ENCODE measurements around the gene PRDM16. TPM values are rescaled to one million over a fixed set of nuclear protein-coding genes. Genes with fewer than 3 reads are reported as not detected.
A peak's percentile ranks its signal among the peaks of the same experiment; 100 is the strongest.

The PRDM16 gene
- total and polyA plus RNA-seq, 7 donors: 0.04 to 1.2 (median 0.31) TPM

DNA sequence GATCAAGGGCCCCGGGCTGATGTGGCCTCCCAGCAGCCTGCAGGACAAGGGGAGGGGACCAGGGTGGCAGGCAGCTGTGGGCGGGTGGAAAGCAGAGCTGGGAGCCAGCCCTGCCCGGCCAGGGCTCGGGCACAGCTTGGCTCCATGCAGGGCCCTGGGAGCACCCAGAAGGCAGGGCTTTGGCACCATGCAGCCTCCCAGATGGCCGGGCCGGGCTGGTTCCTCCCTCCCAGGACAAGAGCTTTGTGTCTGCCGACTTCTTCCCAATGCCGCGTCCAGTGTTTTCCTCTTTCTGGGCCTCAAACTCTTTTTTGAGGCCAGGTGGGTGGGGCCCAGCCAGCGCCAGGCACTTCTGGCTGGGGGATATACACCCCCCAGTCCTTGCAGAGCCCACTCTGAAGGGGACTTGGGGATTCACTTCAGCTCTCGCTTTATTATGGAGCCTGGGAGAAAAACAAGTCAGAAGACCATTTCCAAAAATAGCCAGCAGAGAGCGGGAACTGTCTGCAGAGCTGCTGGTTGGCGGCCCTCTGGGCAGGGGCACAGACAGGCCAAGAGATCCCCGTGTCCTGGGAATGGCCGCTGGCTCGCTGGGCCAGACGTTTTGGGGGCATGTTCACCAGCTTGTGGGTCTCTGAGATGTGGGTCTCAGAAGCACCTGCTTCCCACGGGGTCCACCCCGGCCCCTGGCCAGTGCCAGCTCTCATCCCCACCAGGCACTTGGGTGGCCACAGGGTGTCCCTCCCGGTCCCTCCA lies 281.7 kb downstream of the PRDM16 start:
- TF ChIP-seq, protein P1, sequence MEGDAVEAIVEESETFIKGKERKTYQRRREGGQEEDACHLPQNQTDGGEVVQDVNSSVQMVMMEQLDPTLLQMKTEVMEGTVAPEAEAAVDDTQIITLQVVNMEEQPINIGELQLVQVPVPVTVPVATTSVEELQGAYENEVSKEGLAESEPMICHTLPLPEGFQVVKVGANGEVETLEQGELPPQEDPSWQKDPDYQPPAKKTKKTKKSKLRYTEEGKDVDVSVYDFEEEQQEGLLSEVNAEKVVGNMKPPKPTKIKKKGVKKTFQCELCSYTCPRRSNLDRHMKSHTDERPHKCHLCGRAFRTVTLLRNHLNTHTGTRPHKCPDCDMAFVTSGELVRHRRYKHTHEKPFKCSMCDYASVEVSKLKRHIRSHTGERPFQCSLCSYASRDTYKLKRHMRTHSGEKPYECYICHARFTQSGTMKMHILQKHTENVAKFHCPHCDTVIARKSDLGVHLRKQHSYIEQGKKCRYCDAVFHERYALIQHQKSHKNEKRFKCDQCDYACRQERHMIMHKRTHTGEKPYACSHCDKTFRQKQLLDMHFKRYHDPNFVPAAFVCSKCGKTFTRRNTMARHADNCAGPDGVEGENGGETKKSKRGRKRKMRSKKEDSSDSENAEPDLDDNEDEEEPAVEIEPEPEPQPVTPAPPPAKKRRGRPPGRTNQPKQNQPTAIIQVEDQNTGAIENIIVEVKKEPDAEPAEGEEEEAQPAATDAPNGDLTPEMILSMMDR (IDR thresholded peaks at IDR 0.05): no peak
- peaks cover 0 to 48% (median 4%) of the 10 kb centered on the region in 3 donors for H3K27me3 ChIP-seq (ENCODE audit: insufficient read depth in 3 of 3, low read length in 2 of 3)
- no peaks in the 10 kb centered on the region for H3K36me3 ChIP-seq (ENCODE audit: insufficient read depth in 1 of 2, low read depth in 1 of 2)
- H3K4me1 ChIP-seq: peaks cover 4% of the 10 kb centered on the region
- peak in 2 of 4 donors; percentile 49 to 57 for ATAC-seq
- intact Hi-C loops (cut with DNase I): no loop called here
- 10 to 20% (median 13%) methylated on average over 20 of the region's 20 CpGs for WGBS, 3 donors
- H3K9me3 ChIP-seq: no peaks in the 10 kb centered on the region
- no peak overlapping the region for H3K4me3 ChIP-seq
- DNase-seq: peak; percentile 42 to 67
- H3K27ac ChIP-seq: peak overlapping the region; percentile 27

GRCh38 chr1:3351449-3352298 lies 282.7 kb downstream of the PRDM16 start:
- TF ChIP-seq, protein P1 (IDR thresholded peaks at IDR 0.05): no peak
- no peaks in the 10 kb centered on the region for H3K9me3 ChIP-seq
- H3K4me3 ChIP-seq: no peak overlapping the region
- H3K27ac ChIP-seq: peak overlapping the region; percentile 55
- no peak for DNase-seq
- peaks cover 0 to 50% (median 4%) of the 10 kb centered on the region in 3 donors for H3K27me3 ChIP-seq (ENCODE audit: insufficient read depth in 3 of 3, low read length in 2 of 3)
- H3K4me1 ChIP-seq: peaks cover 4% of the 10 kb centered on the region
- no peaks in the 10 kb centered on the region for H3K36me3 ChIP-seq (ENCODE audit: insufficient read depth in 1 of 2, low read depth in 1 of 2)
- 53 to 75% (median 65%) methylated on average over 6 to 11 of the region's 11 CpGs for WGBS, 3 donors
- intact Hi-C loops (cut with DNase I): no loop called here
- ATAC-seq: no peak

GRCh38 chr1:3352299-3352951 lies 283.4 kb downstream of the PRDM16 start:
- peak overlapping the region; percentile 55 for H3K27ac ChIP-seq
- peak in 1 of 2 donors; percentile 37 for DNase-seq
- H3K4me3 ChIP-seq: no peak overlapping the region
- H3K27me3 ChIP-seq (ENCODE audit: insufficient read depth in 3 of 3, low read length in 2 of 3): peaks cover 0 to 45% (median 4%) of the 10 kb centered on the region in 3 donors
- ATAC-seq: peak in 2 of 4 donors; percentile 37 to 51
- H3K36me3 ChIP-seq (ENCODE audit: insufficient read depth in 1 of 2, low read depth in 1 of 2): no peaks in the 10 kb centered on the region
- no peaks in the 10 kb centered on the region for H3K9me3 ChIP-seq
- peaks cover 4% of the 10 kb centered on the region for H3K4me1 ChIP-seq
- TF ChIP-seq, protein P1 (IDR thresholded peaks at IDR 0.05): no peak
- intact Hi-C loops (cut with DNase I): no loop called here
- 30 to 46% (median 33%) methylated on average over 27 to 30 of the region's 30 CpGs for WGBS, 3 donors

GRCh38 chr1:3352952-3353331 lies 283.9 kb downstream of the PRDM16 start:
- intact Hi-C loops (cut with DNase I): no loop called here
- ATAC-seq (no peak), DNase-seq (no peak)
- Histone ChIP-seq H3K4me1 (peaks cover 4% of the 10 kb centered on the region), H3K36me3 (ENCODE audit: insufficient read depth in 1 of 2, low read depth in 1 of 2) (no peaks in the 10 kb centered on the region), H3K27me3 (ENCODE audit: insufficient read depth in 3 of 3, low read length in 2 of 3) (peaks cover 0 to 41% (median 4%) of the 10 kb centered on the region in 3 donors), H3K4me3 (no peak overlapping the region), H3K27ac (no peak overlapping the region), H3K9me3 (no peaks in the 10 kb centered on the region)
- TF ChIP-seq, protein P1 (IDR thresholded peaks at IDR 0.05): no peak
- WGBS, 3 donors: 37 to 51% (median 47%) methylated on average over 13 of the region's 13 CpGs
